Right lobe of liver (tissue), 4 donors: ENCODE measurements around the gene FAAH.

Source experiments
- POLR2A ChIP-seq: fragments of 450-650 bp; IDR thresholded peaks from one replicate; pipeline ENCODE4 v1.6.1; 2017; ENCODE audit warnings: antibody characterized with exemption, mild to moderate bottlenecking
- TF ChIP-seq, protein P1 (sequence below), 4 donors: fragments of 200-600 bp in 3 of 4; fragments of 450-650 bp in 1 of 4; IDR thresholded peaks; one replicate each; pipeline versions ENCODE4 v1.5.1 to v1.8.0; 2016 to 2022; ENCODE audit warnings: antibody characterized with exemption in 4 of 4, mild to moderate bottlenecking in 2 of 4
- donor health status: DM: no; HTN: no; CAD: no.
- donor health status: DM: no; HTN: no; CAD: no.
- donor health status: DM: no; HTN: yes; CAD: no.

DNA sequence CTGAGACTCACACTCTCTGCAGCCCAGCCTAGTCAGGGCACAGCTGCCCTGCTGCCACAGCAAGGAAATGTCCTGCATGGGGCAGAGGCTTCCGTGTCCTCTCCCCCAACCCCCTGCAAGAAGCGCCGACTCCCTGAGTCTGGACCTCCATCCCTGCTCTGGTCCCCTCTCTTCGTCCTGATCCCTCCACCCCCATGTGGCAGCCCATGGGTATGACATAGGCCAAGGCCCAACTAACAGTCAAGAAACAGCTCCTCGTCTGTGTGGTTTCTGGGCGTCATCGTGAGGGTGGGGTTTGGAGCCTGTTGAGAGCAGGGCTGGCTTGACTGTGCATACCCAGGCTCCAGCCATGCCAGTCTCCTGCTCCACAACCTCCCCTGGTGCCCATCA is 19.5 kb downstream of the FAAH start:
- no peak for TF ChIP-seq POLR2A
- TF ChIP-seq, protein P1, sequence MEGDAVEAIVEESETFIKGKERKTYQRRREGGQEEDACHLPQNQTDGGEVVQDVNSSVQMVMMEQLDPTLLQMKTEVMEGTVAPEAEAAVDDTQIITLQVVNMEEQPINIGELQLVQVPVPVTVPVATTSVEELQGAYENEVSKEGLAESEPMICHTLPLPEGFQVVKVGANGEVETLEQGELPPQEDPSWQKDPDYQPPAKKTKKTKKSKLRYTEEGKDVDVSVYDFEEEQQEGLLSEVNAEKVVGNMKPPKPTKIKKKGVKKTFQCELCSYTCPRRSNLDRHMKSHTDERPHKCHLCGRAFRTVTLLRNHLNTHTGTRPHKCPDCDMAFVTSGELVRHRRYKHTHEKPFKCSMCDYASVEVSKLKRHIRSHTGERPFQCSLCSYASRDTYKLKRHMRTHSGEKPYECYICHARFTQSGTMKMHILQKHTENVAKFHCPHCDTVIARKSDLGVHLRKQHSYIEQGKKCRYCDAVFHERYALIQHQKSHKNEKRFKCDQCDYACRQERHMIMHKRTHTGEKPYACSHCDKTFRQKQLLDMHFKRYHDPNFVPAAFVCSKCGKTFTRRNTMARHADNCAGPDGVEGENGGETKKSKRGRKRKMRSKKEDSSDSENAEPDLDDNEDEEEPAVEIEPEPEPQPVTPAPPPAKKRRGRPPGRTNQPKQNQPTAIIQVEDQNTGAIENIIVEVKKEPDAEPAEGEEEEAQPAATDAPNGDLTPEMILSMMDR (IDR thresholded peaks at IDR 0.05), result no peak
